Ectodermal cell (in vitro differentiated cells): ENCODE measurements around the gene ASB7. TPM values are rescaled to one million over a fixed set of nuclear protein-coding genes. Genes with fewer than 3 reads are reported as not detected.

Experiments used
- H3K27ac ChIP-seq: 2 replicates; pipeline ENCODE4 v1.7.0; 2013; ENCODE audit warnings: mild to moderate bottlenecking, low read depth, low read length; ENCODE audit not compliant: insufficient read depth, poor library complexity, severe bottlenecking
- H3K27me3 ChIP-seq: 2 replicates; pipeline ENCODE4 v1.7.0; 2013; ENCODE audit warnings: mild to moderate bottlenecking, low read length; ENCODE audit not compliant: insufficient read depth, control insufficient read depth, poor library complexity, severe bottlenecking
- H3K36me3 ChIP-seq: one replicate; pipeline ENCODE4 v1.7.0; 2013; ENCODE audit warnings: low read length; ENCODE audit not compliant: control insufficient read depth, insufficient read depth
- H3K4me1 ChIP-seq: one replicate; pipeline ENCODE4 v1.7.0; 2013; ENCODE audit warnings: low read length; ENCODE audit not compliant: control insufficient read depth, insufficient read depth
- H3K4me3 ChIP-seq: 2 replicates; pipeline ENCODE4 v1.7.0; 2013; ENCODE audit warnings: low read depth, low read length, control low read depth; ENCODE audit not compliant: insufficient read depth
- H3K9me3 ChIP-seq: 2 replicates; pipeline ENCODE4 v1.7.0; 2013; ENCODE audit warnings: mild to moderate bottlenecking, low read length, moderate library complexity; ENCODE audit not compliant: control insufficient read depth
- WGBS, 2 experiments: methylation state at CpG; one replicate each; pipeline ENCODE4 v1.1.7; 2013; ENCODE audit warnings: missing lambda C conversion rate in 2 of 2; 5-methylcytosine and 5-hydroxymethylcytosine counted together
- polyA plus RNA-seq, 4 experiments: library from polyadenylated mRNA; stranded (reverse); fragments of 50-300 nt; gene quantifications; one replicate each; pipeline ENCODE4 v1.2.3, GENCODE V29; 2013

The ASB7 gene, protein sequence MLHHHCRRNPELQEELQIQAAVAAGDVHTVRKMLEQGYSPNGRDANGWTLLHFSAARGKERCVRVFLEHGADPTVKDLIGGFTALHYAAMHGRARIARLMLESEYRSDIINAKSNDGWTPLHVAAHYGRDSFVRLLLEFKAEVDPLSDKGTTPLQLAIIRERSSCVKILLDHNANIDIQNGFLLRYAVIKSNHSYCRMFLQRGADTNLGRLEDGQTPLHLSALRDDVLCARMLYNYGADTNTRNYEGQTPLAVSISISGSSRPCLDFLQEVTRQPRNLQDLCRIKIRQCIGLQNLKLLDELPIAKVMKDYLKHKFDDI
- polyA plus RNA-seq (2013, experiment 1 of 4): 16.3 TPM
- 15.0 TPM for polyA plus RNA-seq (2013, experiment 2 of 4)
- 12.8 TPM for polyA plus RNA-seq (2013, experiment 3 of 4)
- 13.3 TPM for polyA plus RNA-seq (2013, experiment 4 of 4)

DNA sequence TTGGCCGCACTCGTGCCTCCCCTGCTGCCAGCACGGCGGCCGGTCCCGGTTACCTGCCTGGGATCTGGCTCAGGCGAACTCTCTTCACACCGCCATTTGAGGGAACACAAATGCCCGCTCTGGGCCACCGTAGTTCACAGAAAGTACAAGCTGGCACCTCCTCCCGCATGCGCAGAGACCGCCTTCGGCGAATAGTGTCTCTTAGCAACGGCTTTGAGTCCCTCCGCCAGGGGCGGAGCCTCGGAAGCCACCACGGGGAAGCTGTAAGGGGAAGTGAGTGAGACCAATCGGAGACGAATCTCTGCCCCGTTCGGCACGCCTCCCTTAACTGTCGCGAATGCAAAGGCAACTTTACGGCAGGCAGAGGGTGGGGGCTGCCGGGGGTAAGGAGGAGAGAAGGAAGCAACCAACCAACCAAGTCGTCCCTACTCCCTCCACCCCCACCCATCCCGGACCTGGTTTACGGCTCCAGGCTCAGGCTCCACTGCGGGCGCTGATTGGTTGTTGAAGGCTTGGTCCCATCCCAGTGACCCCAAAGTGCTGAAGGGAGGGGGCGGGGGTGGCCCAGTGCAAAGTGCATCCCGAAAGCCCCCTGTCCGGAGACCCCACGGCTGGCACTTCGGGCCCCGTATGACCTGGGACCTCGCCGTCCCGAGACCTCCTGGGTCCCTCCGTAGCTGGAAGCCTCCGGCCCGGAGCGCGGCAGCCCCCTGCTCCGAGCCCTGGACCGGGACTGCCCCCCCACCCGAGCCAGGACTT is at the start of gene ASB7, which contains the start of gene LINS1:
TSS of gene ASB7 (plus strand) at position 526 of the 759 bp plus-strand sequence. CDS start 9,628 bp downstream, outside the sequence.
TSS of gene LINS1 (minus strand) at position 121 of the 759 bp plus-strand sequence. CDS start 21,342 bp downstream, outside the sequence.
- WGBS, 2 experiments: 0% methylated on average over 50 to 51 of the region's 51 CpGs
- Histone ChIP-seq H3K4me1 (peaks cover 11% of the 10 kb centered on the region), H3K4me3 (peak within 1 kb of the TSS; percentile 66), H3K27ac (no peak within 1 kb of the TSS), H3K36me3 (no peaks in the 10 kb centered on the region), H3K9me3 (no peaks in the 10 kb centered on the region), H3K27me3 (no peaks in the 10 kb centered on the region)

DNA sequence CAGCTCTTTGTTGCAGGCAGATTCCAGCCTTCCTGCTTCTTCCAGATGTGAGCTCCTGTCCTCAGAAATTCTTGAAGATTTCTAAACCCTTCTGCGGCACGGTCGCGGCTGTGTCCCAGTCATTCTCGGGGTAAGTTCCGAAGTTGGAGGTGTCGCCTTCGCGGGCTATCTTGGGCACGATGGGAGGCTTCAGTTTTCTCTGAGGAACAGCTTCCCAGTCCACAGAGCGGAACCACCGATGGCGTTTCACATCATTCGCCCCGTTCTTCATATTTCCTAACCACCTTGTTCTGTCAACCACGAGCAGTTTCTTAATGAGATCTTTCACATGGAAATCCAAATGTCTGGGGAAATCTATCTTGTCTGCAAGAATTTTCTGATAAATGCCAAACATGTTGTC is 48.9 kb upstream of the ASB7 start:
- no peak overlapping the region for H3K27ac ChIP-seq
- no peaks in the 10 kb centered on the region for H3K36me3 ChIP-seq
- no peak overlapping the region for H3K4me3 ChIP-seq
- H3K9me3 ChIP-seq: no peaks in the 10 kb centered on the region
- WGBS, 2 experiments: 95 to 96% methylated on average over 16 of the region's 16 CpGs
- H3K27me3 ChIP-seq: no peaks in the 10 kb centered on the region
- H3K4me1 ChIP-seq: no peaks in the 10 kb centered on the region

DNA sequence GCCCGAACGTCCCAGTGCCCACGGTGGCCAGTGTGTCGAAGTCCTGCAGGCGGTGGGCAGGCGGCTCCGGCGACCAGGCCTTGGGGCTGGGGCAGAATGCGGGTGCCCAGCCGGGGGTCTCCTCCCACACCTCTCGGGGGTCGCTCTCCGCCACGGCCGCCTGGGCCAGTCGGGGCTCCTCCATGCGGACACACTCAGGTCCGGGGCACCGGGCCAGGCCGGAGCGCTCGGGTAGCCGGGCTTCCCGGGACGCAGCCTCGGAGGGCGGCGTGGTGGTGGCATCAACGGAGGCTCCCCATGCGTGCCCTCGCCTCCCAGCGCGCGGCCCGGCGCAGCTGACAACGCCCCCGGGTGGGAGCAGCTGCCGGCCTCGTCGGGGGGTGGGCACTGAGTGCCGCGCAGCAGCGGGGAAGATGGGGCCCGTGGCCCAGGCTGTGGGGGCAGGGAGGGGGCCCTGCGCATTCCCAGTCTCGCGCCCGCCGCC is 43.6 kb upstream of the ASB7 start:
- Histone ChIP-seq H3K4me3 (no peak overlapping the region), H3K4me1 (no peaks in the 10 kb centered on the region), H3K36me3 (no peaks in the 10 kb centered on the region), H3K9me3 (no peaks in the 10 kb centered on the region), H3K27ac (no peak overlapping the region), H3K27me3 (no peaks in the 10 kb centered on the region)
- 94 to 95% methylated on average over 50 of the region's 50 CpGs for WGBS, 2 experiments

- no peak overlapping the region for H3K4me3 ChIP-seq
- WGBS, 2 experiments: 91 to 95% methylated on average over 2 of the region's 2 CpGs
- no peaks in the 10 kb centered on the region for H3K36me3 ChIP-seq
- H3K4me1 ChIP-seq: no peaks in the 10 kb centered on the region
- no peaks in the 10 kb centered on the region for H3K9me3 ChIP-seq
- H3K27me3 ChIP-seq: no peaks in the 10 kb centered on the region
- H3K27ac ChIP-seq: no peak overlapping the region
Measured at GRCh38 chr15:100559330-100559729, 43.1 kb upstream of the ASB7 start.

DNA sequence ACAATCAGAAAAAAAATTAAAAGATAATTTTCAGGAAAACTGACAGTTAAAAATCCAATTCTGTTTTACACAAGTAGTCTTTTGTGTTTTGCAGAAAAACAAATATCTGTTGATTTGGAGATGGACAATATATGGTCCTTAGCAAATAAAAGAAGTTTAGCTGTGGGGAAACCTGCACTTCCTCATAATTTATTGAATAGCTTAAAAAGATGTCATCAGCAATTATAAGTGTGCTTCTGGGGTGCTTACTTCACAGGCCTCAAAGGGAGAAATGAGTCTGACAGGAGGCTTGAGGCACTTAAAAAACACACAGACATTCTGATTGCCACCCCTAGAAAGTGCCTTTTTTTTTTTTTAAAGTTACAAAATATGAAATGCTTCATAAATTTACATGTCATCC is 42.1 kb upstream of the ASB7 start:
- Histone ChIP-seq H3K4me3 (no peak overlapping the region), H3K36me3 (no peaks in the 10 kb centered on the region), H3K27me3 (no peaks in the 10 kb centered on the region), H3K27ac (no peak overlapping the region), H3K4me1 (no peaks in the 10 kb centered on the region), H3K9me3 (no peaks in the 10 kb centered on the region)

DNA sequence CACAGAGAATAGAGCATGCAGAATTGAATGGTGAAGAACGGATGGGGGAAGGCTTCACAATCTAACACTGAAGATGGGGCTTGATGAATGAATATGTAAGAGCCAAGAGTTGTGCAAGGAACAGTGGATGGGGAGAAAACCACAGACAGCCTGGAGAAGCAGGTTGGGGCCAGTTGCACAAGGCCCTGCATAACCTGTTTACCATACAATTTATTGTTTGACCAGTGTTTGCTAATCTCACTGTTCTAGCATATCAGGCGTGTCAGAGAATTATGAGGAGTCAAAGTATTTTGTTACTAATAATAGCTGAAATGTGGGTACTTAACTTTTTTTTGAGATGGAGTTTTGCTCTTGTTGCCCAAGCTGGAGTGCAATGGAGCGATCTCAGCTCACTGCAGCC is 36.8 kb upstream of the ASB7 start:
- Histone ChIP-seq H3K36me3 (peaks cover 2% of the 10 kb centered on the region), H3K4me1 (no peaks in the 10 kb centered on the region), H3K4me3 (no peak overlapping the region), H3K27ac (no peak overlapping the region), H3K9me3 (no peaks in the 10 kb centered on the region), H3K27me3 (no peaks in the 10 kb centered on the region)
- 89 to 95% methylated on average over 3 of the region's 3 CpGs for WGBS, 2 experiments

DNA sequence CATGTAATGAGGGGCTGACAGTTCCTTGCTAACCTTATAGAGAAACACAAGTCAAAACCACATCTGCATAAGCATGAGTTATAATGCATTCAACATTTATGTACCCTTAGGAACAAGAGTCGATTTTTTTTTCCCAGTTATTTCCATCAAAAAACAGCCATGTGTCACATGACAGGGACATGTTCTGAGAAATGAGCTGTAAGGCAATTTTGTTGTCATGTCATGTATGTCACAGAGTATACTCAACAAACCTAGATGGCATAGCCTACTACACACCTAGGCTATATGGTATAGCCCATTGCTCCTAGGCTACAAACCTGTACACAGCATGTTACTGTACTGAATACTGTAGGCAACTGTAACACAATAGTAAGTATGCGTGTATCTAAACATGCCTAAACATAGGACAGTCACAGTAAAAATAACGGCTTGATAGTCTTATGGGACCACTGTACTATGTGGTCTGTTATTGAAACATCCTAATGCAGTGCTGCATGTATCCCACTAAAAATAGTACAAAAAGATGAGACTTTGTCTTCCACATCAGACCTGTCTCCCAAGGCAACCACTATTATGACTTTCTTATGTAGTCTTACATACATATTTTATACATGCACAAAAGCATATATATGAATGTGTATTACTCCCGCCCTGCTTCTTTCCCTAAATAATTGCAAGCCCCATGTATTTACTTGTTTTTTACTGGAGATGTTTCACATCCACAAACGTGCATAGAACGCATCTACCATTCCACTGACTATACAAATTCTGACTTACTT is 35.4 kb upstream of the ASB7 start:
- Histone ChIP-seq H3K27ac (no peak overlapping the region), H3K27me3 (no peaks in the 10 kb centered on the region), H3K9me3 (no peaks in the 10 kb centered on the region), H3K4me3 (no peak overlapping the region), H3K36me3 (peaks cover 4% of the 10 kb centered on the region), H3K4me1 (no peaks in the 10 kb centered on the region)
- WGBS, 2 experiments: 87 to 98% methylated on average over 5 to 6 of the region's 6 CpGs

DNA sequence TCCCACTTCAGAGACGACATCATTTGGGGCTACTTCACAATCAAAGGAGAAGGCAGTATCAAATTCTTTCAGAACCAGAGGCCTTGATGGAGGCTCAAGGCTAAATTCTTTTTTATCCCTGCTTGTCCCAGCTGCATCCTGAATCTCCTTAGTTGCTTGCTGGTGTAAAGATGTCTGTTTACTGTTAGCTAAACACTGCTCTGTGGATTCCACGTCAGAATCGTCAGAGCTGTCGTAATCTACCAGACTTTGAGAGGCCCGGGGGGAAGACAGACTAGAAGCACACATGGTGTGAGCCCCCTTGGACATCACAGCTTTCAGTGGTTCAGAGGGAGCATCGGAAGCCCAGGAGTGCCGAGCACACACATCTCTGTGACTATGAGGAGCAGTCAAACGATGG is 33.0 kb upstream of the ASB7 start:
- peaks cover 11% of the 10 kb centered on the region for H3K36me3 ChIP-seq
- H3K27me3 ChIP-seq: no peaks in the 10 kb centered on the region
- 88% methylated on average over 8 of the region's 8 CpGs for WGBS, 2 experiments
- H3K4me1 ChIP-seq: no peaks in the 10 kb centered on the region
- H3K4me3 ChIP-seq: no peak overlapping the region
- H3K9me3 ChIP-seq: no peaks in the 10 kb centered on the region
- H3K27ac ChIP-seq: no peak overlapping the region

DNA sequence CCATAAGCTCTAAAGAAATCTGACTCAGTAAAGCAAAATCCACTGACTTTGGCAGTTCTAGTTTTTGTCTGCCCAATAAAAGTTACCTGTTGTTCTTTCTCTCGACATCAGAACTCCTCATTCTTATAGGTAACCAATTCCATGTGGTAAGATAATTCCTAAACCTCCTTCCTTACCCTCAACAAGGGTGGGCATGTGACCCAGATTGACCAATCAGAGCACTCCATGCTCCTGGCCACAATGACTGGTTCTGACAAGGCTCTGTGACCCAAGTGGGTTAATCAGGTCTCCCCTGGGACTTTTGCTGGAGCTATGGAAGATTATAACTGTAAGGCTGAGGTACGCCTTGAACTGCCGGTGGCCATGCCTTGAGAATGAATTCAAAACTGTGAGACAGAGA is 32.1 kb upstream of the ASB7 start:
- Histone ChIP-seq H3K4me3 (no peak overlapping the region), H3K27ac (no peak overlapping the region), H3K4me1 (no peaks in the 10 kb centered on the region), H3K27me3 (no peaks in the 10 kb centered on the region), H3K36me3 (peaks cover 13% of the 10 kb centered on the region), H3K9me3 (no peaks in the 10 kb centered on the region)
- WGBS, 2 experiments: 92 to 97% methylated on average over 3 of the region's 3 CpGs
